Measurements from ENCODE around the gene RPS19BP1.
"Not testable (repeated sequence)": the region's sequence is repeated elsewhere in the genome, so short reads cannot be mapped to it uniquely, and the experiment has no call there.

RPS19BP1 gene

GRCh38 chr22:39524753-39525657 is 7.5 kb downstream of the RPS19BP1 start:
- Mint-ChIP-seq H3K27me3 (no peaks in the 10 kb centered on the region), H3K4me3 (peak overlapping the region; percentile 80), H3K9me3 (no peaks in the 10 kb centered on the region), H3K36me3 (peaks cover 36% of the 10 kb centered on the region), H3K4me1 (peaks cover 75% of the 10 kb centered on the region), H3K27ac (peak overlapping the region; percentile 94)

GRCh38 chr22:39524089-39524752 is 8.3 kb downstream of the RPS19BP1 start:
- Mint-ChIP-seq H3K4me3 (peak overlapping the region; percentile 80), H3K4me1 (peaks cover 67% of the 10 kb centered on the region), H3K9me3 (no peaks in the 10 kb centered on the region), H3K27me3 (no peaks in the 10 kb centered on the region), H3K27ac (peak overlapping the region; percentile 84), H3K36me3 (peaks cover 33% of the 10 kb centered on the region)

- Mint-ChIP-seq H3K27me3 (no peaks in the 10 kb centered on the region), H3K4me1 (peaks cover 59% of the 10 kb centered on the region), H3K4me3 (peak overlapping the region; percentile 89), H3K27ac (peak overlapping the region; percentile 100), H3K9me3 (no peaks in the 10 kb centered on the region), H3K36me3 (peaks cover 31% of the 10 kb centered on the region)
Observed at GRCh38 chr22:39522567-39523300, 9.8 kb downstream of the RPS19BP1 start.

GRCh38 chr22:39522091-39522490 is 10.5 kb downstream of the RPS19BP1 start:
- Mint-ChIP-seq H3K4me1 (peaks cover 52% of the 10 kb centered on the region), H3K36me3 (peaks cover 31% of the 10 kb centered on the region), H3K4me3 (peak overlapping the region; percentile 89), H3K27ac (peak overlapping the region; percentile 100)
- H3K27me3 Mint-ChIP-seq, H3K9me3 Mint-ChIP-seq: not testable (repeated sequence)

- H3K27me3 Mint-ChIP-seq, H3K9me3 Mint-ChIP-seq: not testable (repeated sequence)
- H3K4me3 Mint-ChIP-seq = peak overlapping the region; percentile 89
- H3K27ac Mint-ChIP-seq = peak overlapping the region; percentile 100
- peaks cover 48% of the 10 kb centered on the region for H3K4me1 Mint-ChIP-seq
- H3K36me3 Mint-ChIP-seq = peaks cover 31% of the 10 kb centered on the region
Observed at GRCh38 chr22:39521106-39521885, 11.3 kb downstream of the RPS19BP1 start.

GRCh38 chr22:39520226-39521105 is 12.1 kb downstream of the RPS19BP1 start, which contains the start of gene ATF4:
TSS of gene ATF4 (plus strand) at chr22:39520562. CDS start at chr22:39521446, 884 bp downstream.
- Mint-ChIP-seq H3K4me3 (peak within 1 kb of the TSS; percentile 89), H3K4me1 (peaks cover 50% of the 10 kb centered on the region), H3K27ac (peak within 1 kb of the TSS; percentile 100), H3K36me3 (peaks cover 33% of the 10 kb centered on the region), H3K27me3 (no peaks in the 10 kb centered on the region), H3K9me3 (no peaks in the 10 kb centered on the region)

- H3K27ac Mint-ChIP-seq = peak overlapping the region; percentile 100
- H3K9me3 Mint-ChIP-seq = no peaks in the 10 kb centered on the region
- peaks cover 44% of the 10 kb centered on the region for H3K4me1 Mint-ChIP-seq
- H3K4me3 Mint-ChIP-seq = peak overlapping the region; percentile 89
- H3K36me3 Mint-ChIP-seq = peaks cover 30% of the 10 kb centered on the region
- H3K27me3 Mint-ChIP-seq = no peaks in the 10 kb centered on the region
Observed at GRCh38 chr22:39519681-39520225, 12.8 kb downstream of the RPS19BP1 start.

- Mint-ChIP-seq H3K4me1 (peaks cover 43% of the 10 kb centered on the region), H3K9me3 (no peaks in the 10 kb centered on the region), H3K4me3 (peak overlapping the region; percentile 89), H3K27ac (peak overlapping the region; percentile 94), H3K36me3 (peaks cover 28% of the 10 kb centered on the region), H3K27me3 (no peaks in the 10 kb centered on the region)
Observed at GRCh38 chr22:39518996-39519680, 13.4 kb downstream of the RPS19BP1 start.

- no peaks in the 10 kb centered on the region for H3K9me3 Mint-ChIP-seq
- H3K27me3 Mint-ChIP-seq = no peaks in the 10 kb centered on the region
- H3K4me1 Mint-ChIP-seq = peaks cover 39% of the 10 kb centered on the region
- H3K27ac Mint-ChIP-seq = peak overlapping the region; percentile 94
- peak overlapping the region; percentile 89 for H3K4me3 Mint-ChIP-seq
- H3K36me3 Mint-ChIP-seq = peaks cover 26% of the 10 kb centered on the region
Observed at GRCh38 chr22:39518144-39518786, 14.3 kb downstream of the RPS19BP1 start.

- Mint-ChIP-seq H3K4me3 (no peak overlapping the region), H3K27ac (peak overlapping the region; percentile 70), H3K9me3 (no peaks in the 10 kb centered on the region), H3K27me3 (no peaks in the 10 kb centered on the region), H3K36me3 (peaks cover 19% of the 10 kb centered on the region), H3K4me1 (peaks cover 31% of the 10 kb centered on the region)
Observed at GRCh38 chr22:39517470-39517869, 15.1 kb downstream of the RPS19BP1 start.

GRCh38 chr22:39515266-39516050 is 17.1 kb downstream of the RPS19BP1 start:
- no peaks in the 10 kb centered on the region for H3K27me3 Mint-ChIP-seq
- H3K36me3 Mint-ChIP-seq = peaks cover 6% of the 10 kb centered on the region
- H3K4me3 Mint-ChIP-seq = no peak overlapping the region
- peak overlapping the region; percentile 79 for H3K27ac Mint-ChIP-seq
- no peaks in the 10 kb centered on the region for H3K9me3 Mint-ChIP-seq
- H3K4me1 Mint-ChIP-seq = peaks cover 24% of the 10 kb centered on the region

GRCh38 chr22:39514373-39514973 is 18.1 kb downstream of the RPS19BP1 start:
- H3K27me3 Mint-ChIP-seq = no peaks in the 10 kb centered on the region
- H3K4me3 Mint-ChIP-seq = no peak overlapping the region
- H3K36me3 Mint-ChIP-seq = peaks cover 8% of the 10 kb centered on the region
- peaks cover 30% of the 10 kb centered on the region for H3K4me1 Mint-ChIP-seq
- H3K27ac Mint-ChIP-seq = peak overlapping the region; percentile 48
- no peaks in the 10 kb centered on the region for H3K9me3 Mint-ChIP-seq
